ENCODE data around the gene FKBP14. TPM values are rescaled to one million over a fixed set of nuclear protein-coding genes. Genes with fewer than 3 reads are reported as not detected.

FKBP14 gene
- total and polyA plus RNA-seq, 5 experiments from 2014 or later = 0.44 to 5.7 (median 1.7) TPM

DNA sequence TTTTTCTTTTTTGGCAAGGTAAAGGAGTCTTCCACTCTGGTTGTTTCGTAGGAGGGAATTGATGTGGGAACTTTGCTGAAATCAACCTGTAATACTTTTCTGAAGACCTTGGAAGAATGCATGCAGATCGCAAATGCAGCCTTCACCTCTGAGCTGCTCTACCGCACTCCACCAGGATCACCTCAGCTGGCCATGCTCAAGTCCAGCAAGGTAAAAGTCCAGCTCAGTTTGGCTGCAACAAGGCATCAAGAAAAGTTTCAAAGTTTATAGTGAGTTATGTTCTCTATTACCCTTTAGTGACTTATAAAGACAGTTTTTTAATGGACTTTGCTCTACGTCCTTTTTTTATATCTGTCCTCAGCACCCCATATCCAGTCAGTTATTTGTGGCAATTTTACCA is 22.7 kb upstream of the FKBP14 start:
- Mint-ChIP-seq H3K27ac (no peak overlapping the region), H3K36me3 (peaks cover 3 to 75% (median 31%) of the 10 kb centered on the region in 3 donors), H3K4me1 (no peaks in the 10 kb centered on the region), H3K4me3 (no peak overlapping the region), H3K27me3 (no peaks in the 10 kb centered on the region), H3K9me3 (no peaks in the 10 kb centered on the region)
- ATAC-seq (no peak), DNase-seq (no peak)
- POLR2A ChIA-PET = no interaction called here

DNA sequence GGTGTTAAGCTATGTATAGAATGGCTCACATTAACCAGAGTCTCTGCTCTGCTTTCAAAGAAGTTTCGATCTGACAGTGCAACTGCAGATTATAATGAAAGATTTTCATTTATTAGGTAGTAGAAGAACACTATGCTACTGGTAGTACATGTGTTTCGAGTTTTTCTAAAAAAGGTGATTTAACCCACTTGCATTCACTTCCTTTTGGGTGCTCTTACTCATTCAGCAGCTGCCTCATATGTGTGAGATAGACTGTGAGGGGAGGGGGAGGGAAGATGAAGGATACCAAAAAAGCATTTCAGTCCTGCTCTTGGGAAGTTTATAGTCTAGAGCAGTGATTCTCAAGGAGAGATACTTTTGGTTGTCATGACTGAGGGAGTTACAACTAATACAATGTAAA is 22.1 kb upstream of the FKBP14 start:
- POLR2A ChIA-PET = no interaction called here
- ATAC-seq = no peak
- Mint-ChIP-seq H3K9me3 (no peaks in the 10 kb centered on the region), H3K4me3 (no peak overlapping the region), H3K27me3 (no peaks in the 10 kb centered on the region), H3K4me1 (no peaks in the 10 kb centered on the region), H3K27ac (no peak overlapping the region), H3K36me3 (peaks cover 3 to 69% (median 31%) of the 10 kb centered on the region in 3 donors)
- DNase-seq = no peak

DNA sequence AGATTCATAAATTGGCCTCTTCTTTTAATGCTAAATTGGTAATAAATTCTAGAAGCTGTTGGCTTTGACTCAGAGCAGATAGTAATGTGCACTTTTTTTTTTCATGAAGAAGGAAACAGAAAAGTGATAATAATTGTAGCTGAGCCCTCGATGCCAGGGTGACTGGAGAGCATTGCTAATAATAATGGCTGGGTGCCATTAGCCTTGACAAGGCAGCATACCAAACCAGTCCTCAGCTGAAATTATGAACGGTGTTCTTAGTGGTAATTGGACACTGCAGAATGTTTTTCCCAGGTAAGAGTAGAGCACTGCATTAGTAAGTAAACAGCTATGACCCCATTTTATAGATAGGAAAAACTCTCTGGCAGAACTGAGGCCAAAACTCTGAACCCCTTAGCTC is 20.6 kb upstream of the FKBP14 start:
- POLR2A ChIA-PET = no interaction called here

DNA sequence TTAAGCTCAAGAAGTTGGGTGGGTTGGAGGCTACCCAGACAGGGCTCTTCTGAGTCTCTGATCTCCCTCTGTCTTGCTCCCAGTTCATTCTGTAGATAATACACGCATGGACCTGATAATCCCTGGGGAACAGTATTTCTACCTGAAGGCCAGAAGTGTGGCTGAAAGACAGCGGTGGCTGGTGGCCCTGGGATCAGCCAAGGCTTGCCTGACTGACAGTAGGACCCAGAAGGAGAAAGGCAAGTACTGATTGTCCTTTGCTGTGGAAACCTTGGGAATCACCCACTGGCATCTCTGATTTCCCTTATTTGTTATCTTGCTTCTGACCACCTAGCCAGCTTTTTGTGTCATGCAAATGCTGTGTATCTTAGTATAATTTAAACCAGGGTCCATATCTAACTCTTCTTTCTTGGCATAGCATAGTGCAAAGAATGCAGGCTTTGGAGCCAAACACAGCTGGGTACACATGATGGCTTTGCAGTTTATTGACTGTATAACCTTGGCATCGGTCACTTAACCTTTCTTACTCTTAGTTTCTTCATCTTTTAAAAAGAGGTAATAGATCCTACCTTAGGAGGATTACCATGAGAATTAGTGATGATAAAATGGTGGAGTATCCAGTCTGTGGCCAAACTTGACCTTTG is 19.7 kb upstream of the FKBP14 start:
- peaks cover 3 to 53% (median 31%) of the 10 kb centered on the region in 3 donors for H3K36me3 Mint-ChIP-seq
- POLR2A ChIA-PET = no interaction called here
- no peak for ATAC-seq

More for the DNA sequence above, 20.6 kb upstream of the FKBP14 start:
- H3K36me3 Mint-ChIP-seq = peaks cover 3 to 57% (median 31%) of the 10 kb centered on the region in 3 donors
- DNase-seq (no peak), ATAC-seq (no peak)
- H3K27me3 Mint-ChIP-seq = no peaks in the 10 kb centered on the region
- no peak overlapping the region for H3K4me3 Mint-ChIP-seq
- no peaks in the 10 kb centered on the region for H3K9me3 Mint-ChIP-seq
- H3K27ac Mint-ChIP-seq = no peak overlapping the region
- H3K4me1 Mint-ChIP-seq = no peaks in the 10 kb centered on the region

DNA sequence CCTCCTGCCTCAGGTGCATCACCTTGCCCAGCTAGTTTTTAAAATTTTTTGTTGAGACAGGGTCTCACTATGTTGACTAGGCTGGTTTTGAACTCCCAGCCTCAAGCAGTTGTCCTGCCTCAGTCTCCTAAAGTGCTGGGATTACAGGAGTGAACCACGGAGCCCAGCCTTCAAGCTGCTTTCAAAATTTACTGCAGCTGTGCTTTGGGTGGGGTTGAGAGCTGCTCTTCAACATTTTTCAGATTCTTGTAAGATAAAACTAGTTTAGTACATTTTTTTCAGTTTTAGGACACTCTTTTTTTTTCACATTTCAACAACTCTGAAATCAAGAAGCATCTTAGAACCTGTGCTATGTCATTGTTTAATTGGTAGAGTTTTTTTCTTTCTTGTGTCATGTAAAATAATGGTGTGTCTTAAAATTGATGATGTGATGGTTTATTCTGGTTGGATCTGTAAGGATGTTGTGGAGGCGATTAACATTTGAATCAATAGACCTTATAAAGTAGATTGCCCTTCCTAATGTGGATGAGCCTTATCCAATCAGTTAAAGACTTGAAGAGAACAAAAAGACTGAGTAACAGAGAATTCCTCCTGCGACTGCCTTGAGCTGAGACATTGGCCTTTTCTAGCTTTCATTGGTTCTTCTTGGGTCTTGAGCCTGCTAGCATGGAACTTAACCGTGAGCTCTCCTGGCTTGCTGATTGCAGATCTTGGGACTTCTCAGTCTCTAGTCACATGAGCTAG is 15.2 kb upstream of the FKBP14 start:
- ATAC-seq = no peak
- H3K36me3 Mint-ChIP-seq = peaks cover 2 to 21% (median 14%) of the 10 kb centered on the region in 3 donors
- POLR2A ChIA-PET = interaction anchor here (0.7 kb wide), 1 partner anchor 1980 kb away, joined by 5 read pairs; no protein-coding TSS in a partner anchor
- no peak overlapping the region for H3K27ac Mint-ChIP-seq
- peaks cover 6 to 18% (median 11%) of the 10 kb centered on the region in 4 donors for H3K4me1 Mint-ChIP-seq
- no peak overlapping the region for H3K4me3 Mint-ChIP-seq
- H3K27me3 Mint-ChIP-seq = no peaks in the 10 kb centered on the region
- no peaks in the 10 kb centered on the region for H3K9me3 Mint-ChIP-seq
- DNase-seq = no peak

More for the DNA sequence above, 19.7 kb upstream of the FKBP14 start:
- no peaks in the 10 kb centered on the region for H3K27me3 Mint-ChIP-seq
- H3K9me3 Mint-ChIP-seq = no peaks in the 10 kb centered on the region
- H3K27ac Mint-ChIP-seq = no peak overlapping the region
- no peak for DNase-seq
- peaks cover 0 to 2% (median 0%) of the 10 kb centered on the region in 4 donors for H3K4me1 Mint-ChIP-seq
- H3K4me3 Mint-ChIP-seq = no peak overlapping the region

DNA sequence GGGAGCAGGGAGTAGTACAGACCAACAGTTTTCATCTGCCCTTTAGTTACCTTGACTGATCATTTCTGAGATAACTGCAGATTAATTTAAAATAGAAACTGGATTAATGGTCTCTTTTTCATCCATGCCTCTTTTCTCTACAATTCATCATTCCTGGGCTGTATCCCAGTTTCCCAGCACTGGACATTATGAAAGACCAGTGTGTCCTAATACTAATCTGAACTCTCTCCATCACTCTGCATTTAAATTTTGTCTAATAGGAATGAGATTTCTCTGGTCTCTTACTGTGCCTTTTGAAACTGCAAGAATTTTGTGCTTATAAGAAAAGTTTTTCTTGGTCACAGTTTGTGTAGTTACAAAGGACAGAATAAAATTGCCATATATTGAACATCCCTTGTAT is 14.4 kb upstream of the FKBP14 start:
- POLR2A ChIA-PET = interaction anchor here (0.7 kb wide), 2 partner anchors 12 to 1979 kb away, joined by 3 to 5 read pairs; no protein-coding TSS in a partner anchor
- peak overlapping the region in 1 of 10 donors; percentile 16 for H3K4me3 Mint-ChIP-seq
- H3K36me3 Mint-ChIP-seq = peaks cover 0 to 13% (median 7%) of the 10 kb centered on the region in 3 donors
- no peaks in the 10 kb centered on the region for H3K27me3 Mint-ChIP-seq
- no peak overlapping the region for H3K27ac Mint-ChIP-seq
- no peak for DNase-seq
- H3K4me1 Mint-ChIP-seq = peaks cover 6 to 18% (median 11%) of the 10 kb centered on the region in 4 donors
- H3K9me3 Mint-ChIP-seq = no peaks in the 10 kb centered on the region
- ATAC-seq = no peak

DNA sequence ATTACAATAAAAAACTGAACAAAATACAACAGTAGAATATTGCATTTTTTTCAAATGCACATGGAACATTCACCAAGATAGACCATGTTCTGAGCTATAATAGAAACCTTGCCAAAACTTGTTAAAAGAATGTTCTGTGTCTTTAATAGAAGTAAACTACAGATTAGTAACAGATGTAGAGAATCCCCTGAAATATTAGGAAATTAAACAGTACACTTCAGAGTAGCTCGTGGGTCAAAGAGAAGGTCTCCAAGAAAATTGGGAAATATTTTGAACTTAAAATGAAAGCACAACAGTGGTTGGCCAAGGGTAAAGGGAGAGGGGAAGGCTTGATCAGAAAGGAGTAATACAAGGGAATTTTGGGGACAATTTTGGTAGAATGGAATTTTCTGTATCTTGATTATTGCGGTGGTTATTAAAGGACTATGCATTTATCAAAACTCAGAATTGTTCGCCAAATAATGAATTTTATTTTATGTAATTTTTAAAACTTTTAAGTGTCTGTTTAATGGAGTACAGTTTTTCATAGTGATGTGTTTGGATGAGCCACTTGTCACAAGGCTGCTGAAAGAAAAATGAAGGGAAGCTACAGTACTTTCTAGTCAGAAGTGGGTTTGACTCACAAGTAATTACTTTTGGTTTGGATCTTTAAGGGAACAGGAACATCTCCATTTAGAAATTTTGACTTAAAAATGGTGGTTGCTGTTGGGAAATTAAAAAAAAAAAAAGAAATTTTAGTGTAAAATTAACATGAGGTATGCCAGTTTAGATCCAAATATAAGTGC is 11.9 kb upstream of the FKBP14 start:
- peaks cover 6 to 18% (median 11%) of the 10 kb centered on the region in 4 donors for H3K4me1 Mint-ChIP-seq
- peak overlapping the region in 1 of 10 donors; percentile 72 for H3K27ac Mint-ChIP-seq
- H3K9me3 Mint-ChIP-seq = no peaks in the 10 kb centered on the region
- no peaks in the 10 kb centered on the region for H3K27me3 Mint-ChIP-seq
- ATAC-seq (no peak), DNase-seq (no peak)
- H3K36me3 Mint-ChIP-seq = peaks cover 0 to 8% (median 6%) of the 10 kb centered on the region in 3 donors
- POLR2A ChIA-PET = interaction anchor here (0.7 kb wide), 1 partner anchor 20 kb away, joined by 3 read pairs; no protein-coding TSS in a partner anchor
- no peak overlapping the region for H3K4me3 Mint-ChIP-seq

DNA sequence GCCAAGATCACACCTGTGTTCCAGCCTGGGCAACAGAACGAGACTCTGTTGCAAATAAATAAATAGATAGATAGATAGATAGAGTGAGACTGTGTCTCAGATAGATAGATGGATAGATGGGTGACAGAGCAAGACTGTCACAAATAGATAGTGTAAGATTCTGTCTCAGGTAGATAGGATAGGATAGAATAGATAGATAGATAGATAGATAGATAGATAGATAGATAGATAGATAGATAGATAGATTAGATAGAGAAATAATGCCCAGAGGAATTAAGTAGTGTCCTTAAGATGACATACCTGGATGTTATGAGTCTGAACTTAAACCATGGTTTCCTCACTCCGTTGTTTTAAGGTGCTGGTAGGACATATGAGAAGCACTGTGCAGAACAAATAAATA is 9.7 kb upstream of the FKBP14 start:
- H3K4me1 Mint-ChIP-seq = peaks cover 6 to 18% (median 11%) of the 10 kb centered on the region in 4 donors
- no peak overlapping the region for H3K4me3 Mint-ChIP-seq
- ATAC-seq = no peak
- no peak for DNase-seq
- H3K9me3 Mint-ChIP-seq = no peaks in the 10 kb centered on the region
- POLR2A ChIA-PET = no interaction called here
- peaks cover 0 to 8% (median 6%) of the 10 kb centered on the region in 3 donors for H3K36me3 Mint-ChIP-seq
- no peak overlapping the region for H3K27ac Mint-ChIP-seq
- no peaks in the 10 kb centered on the region for H3K27me3 Mint-ChIP-seq

DNA sequence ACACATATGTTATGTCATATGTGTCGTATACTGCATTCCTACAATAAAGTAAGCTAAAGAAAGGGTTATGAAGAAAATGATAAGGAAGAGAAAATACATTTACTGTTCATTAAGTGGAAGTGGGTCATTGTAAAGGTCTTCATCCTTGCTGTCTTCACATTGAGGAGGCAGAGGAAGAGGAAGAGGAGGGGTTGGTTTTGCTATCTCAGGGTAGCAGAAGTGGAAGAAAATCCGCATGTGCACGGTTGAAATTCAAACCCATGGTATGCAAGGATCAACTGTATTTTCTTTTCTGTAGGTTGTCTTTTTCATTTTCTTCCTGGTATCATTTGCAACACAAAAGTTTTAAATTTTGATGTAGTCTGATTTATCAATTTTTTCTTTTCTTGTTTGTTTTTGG is 8.0 kb upstream of the FKBP14 start:
- Mint-ChIP-seq H3K4me1 (peaks cover under 1 to 6% (median 5%) of the 10 kb centered on the region in 4 donors), H3K4me3 (no peak overlapping the region), H3K9me3 (no peaks in the 10 kb centered on the region), H3K36me3 (peaks cover 0 to 8% (median 6%) of the 10 kb centered on the region in 3 donors), H3K27me3 (no peaks in the 10 kb centered on the region), H3K27ac (no peak overlapping the region)
- POLR2A ChIA-PET = no interaction called here
- no peak for ATAC-seq
- DNase-seq = no peak

DNA sequence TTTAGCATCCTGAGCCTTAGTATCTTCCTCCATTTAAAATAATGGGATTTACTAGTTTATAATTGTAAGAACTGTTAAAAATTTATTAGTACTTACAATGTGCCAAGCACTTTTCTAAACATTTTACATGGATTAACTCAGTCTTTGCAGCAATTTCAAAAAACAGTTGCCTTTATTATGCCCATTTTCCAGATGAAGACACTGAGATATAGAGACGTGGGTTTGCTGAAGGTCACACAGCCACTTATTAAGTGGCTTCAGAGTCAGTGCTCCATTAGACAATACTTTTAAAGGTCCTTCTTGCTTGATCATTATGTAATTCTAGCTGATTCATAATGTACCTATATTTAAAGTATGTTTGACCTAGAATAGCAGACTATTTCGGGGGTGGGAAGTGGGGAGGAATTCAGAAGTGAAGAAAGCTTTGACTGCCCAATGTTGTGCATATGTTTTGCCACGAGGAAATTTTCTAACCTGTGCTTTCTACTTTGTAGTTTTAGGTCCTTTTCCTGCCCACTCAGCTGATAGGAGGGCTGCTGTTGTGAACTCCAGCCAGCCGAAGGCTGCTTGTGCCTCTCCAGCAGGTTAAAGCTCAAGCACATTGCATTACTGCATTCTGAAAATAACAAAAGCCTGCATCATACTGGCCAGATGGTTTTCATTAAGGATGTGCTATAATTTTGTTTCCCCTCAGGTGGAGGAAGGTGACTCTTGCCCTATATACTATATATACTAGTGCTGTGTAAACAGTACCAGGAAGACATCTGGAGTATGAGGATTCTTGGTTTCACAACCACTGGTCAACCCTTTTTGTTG is 6.0 kb upstream of the FKBP14 start:
- Mint-ChIP-seq H3K4me3 (no peak overlapping the region), H3K4me1 (peaks cover 2 to 10% (median 4%) of the 10 kb centered on the region in 4 donors), H3K27me3 (no peaks in the 10 kb centered on the region), H3K9me3 (no peaks in the 10 kb centered on the region), H3K36me3 (peaks cover 0 to 8% (median 6%) of the 10 kb centered on the region in 3 donors), H3K27ac (peak overlapping the region in 1 of 10 donors; percentile 42)
- POLR2A ChIA-PET = no interaction called here
- ATAC-seq (no peak), DNase-seq (no peak)

DNA sequence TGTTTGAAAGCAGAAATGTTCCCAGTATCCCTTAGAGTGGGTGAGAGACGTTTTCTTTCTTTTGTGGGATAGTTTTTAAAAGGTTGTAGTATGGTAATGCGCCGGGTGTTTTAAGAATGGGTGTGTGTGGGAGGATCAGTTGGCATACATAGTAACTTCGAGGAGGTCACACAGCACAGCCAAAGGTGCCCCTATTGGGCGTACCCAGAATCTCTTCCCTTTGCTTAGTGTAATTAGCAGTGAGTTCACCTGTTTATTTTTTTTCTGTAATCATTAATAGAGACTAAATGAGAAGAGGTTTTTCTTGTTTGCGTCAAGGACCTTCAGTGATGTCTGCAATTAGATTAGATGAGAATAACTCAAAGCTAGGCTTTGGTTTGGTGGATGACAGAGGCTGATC is 3.2 kb upstream of the FKBP14 start:
- Mint-ChIP-seq H3K9me3 (no peaks in the 10 kb centered on the region), H3K4me1 (peaks cover 15 to 27% (median 20%) of the 10 kb centered on the region in 4 donors), H3K27me3 (no peaks in the 10 kb centered on the region), H3K4me3 (no peak overlapping the region), H3K36me3 (peaks cover 0 to 6% (median 4%) of the 10 kb centered on the region in 3 donors), H3K27ac (peak overlapping the region in 3 of 10 donors; percentile 53 to 90 (median 66))
- DNase-seq (peak in 4 of 10 donors; percentile 2 to 17 (median 10)), ATAC-seq (peak in 1 of 2 donors; percentile 18)
- POLR2A ChIA-PET = interaction anchor here (2.5 kb wide), 1 partner anchor 32 kb away, joined by 8 read pairs; no protein-coding TSS in a partner anchor

Measured in naive thymus-derived CD8-positive, alpha-beta T cell (primary cell).